GM10847 (cell line): ENCODE measurements around the gene NREP.

Experiments
- POLR2A ChIP-seq: IDR thresholded peaks from 2 replicates; pipeline ENCODE4 v1.6.1; 2011; ENCODE audit not compliant: insufficient read length; ENCODE audit errors: extremely low read depth

NREP gene, protein sequence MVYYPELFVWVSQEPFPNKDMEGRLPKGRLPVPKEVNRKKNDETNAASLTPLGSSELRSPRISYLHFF

DNA sequence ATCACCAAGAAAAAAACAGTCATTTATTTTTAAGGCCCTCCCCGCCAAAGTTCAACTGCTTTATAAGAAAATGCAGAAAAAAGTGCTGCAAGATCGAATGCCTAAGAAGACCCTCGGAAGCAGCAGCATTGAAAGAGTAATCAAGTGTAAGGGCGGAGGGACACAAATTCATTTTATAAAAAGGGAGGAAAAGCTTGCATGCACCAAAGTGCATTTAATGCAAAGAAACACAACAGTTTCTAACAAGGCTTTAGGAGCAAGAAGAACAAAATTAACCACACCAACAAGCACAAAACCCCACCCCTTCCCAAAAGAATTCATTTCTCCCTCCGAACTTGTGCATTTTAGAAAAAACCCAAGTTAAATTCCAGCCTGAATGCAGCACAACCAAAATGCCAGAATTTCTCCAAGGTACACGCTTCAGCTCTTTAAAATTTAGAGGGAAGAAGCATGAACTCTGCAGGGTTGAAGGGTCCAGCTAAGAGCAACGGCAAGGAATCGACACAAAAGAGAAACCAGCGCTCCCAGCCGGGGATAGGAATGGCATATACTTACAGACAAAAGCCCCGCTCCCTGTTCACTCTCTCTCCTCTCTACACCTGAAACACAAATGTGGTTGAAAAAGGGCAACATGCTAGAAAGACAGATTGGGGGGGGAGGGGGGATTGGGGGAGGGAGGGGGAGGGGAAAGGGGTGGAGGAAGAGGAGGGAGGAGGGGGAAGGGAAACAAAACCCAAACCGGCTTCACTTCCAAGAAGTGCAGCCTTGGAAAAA is at the start of gene NREP:
Gene NREP, minus strand, starts transcription at position 614 of the 774 bp plus-strand sequence. CDS start 1,422 bp downstream, outside the sequence.
- TF ChIP-seq POLR2A, result no peak

DNA sequence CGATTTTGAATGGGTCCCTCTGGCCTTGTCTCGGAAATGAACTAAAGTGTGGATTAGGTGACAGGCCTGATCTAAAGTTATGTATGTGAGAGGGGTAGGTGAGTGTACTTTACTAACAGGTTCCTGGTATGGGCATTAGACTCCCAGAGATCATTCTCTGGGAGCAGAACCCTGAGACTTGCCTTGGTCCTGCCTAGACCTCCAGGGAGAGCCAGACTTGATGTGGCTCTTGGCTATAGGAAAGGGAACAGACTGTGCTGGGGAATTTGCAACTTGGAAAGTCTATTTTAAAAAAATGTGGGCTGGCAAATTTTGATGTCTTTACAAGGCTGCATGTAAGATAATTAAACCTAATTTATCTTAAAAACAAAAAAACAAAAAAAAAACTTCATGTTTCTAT is 49.8 kb upstream of the NREP start:
- TF ChIP-seq POLR2A, result no peak

DNA sequence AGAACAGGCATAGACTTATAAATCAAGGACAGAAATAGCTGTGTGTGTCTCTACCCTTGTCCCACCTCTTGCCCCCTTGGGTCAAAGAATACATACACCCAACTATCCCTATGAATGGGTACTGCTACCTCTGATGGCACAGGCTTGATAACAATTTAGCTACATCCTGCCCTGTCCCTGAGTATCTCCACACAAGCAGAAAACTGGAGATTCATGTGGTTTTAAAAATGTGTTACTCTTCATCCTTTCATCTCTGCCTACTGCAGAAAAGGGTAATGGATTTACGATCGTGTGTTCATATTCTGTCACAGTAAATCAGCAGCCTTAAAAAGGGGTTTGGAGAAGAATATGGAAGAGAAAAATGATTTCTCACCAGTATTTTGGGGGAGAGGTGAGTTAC is 49.2 kb upstream of the NREP start:
- TF ChIP-seq POLR2A, result no peak

DNA sequence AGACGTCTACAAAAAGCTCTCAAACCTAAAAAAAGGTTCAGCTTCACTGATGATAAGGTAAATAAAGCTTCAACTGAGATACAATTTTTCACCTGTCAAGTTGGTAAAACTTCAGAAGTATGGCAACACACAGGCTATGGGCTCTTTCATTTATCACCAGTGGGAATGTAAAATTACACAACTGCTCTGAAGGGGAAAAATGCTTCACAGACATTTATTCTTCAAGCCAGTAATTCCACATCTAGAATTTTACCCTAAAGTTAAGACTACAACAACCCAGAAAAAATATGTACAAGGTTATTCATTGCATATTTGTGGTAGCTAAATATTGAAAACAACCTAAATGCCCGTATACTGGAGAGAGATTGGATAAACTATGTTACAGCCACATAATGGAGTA is 48.1 kb upstream of the NREP start:
- TF ChIP-seq POLR2A, result no peak

DNA sequence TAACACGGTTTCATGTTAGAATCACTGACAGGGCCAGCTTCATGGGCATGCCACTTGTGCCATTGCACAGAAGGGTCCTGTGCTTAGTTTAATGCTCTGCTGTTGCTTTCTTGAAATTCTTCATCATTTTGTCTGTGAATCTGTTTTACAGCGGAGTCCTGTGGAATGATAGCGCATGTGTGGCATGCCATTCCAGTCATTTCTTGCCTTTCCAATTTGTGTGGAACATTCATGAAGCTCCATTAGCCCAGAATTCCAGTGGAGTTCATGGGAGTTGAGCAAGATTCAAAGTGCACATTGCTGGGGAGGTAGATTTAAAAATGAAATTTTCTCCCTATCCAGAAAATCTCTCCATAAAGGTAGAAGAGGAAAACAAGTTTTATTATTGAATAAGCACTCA is 43.4 kb upstream of the NREP start:
- no peak for TF ChIP-seq POLR2A

DNA sequence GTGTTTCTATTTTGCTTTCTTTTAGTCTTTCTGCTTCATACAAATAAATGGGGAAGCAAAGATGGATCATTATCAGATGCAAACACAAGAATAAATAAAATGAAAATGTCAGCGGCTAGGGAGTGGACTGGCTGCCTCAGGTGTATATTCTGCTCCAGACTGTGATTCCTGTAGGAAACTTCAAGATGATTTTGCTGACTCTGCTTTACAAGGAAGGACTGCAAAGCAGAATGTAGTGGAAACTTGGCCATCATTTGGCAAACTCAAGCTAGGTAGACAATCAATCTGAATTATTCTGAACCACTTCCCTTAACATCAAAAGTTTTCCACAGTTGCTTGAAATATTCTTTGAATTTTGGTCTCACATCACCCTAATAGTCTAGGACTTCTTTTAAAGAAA is 38.1 kb upstream of the NREP start:
- no peak for TF ChIP-seq POLR2A

DNA sequence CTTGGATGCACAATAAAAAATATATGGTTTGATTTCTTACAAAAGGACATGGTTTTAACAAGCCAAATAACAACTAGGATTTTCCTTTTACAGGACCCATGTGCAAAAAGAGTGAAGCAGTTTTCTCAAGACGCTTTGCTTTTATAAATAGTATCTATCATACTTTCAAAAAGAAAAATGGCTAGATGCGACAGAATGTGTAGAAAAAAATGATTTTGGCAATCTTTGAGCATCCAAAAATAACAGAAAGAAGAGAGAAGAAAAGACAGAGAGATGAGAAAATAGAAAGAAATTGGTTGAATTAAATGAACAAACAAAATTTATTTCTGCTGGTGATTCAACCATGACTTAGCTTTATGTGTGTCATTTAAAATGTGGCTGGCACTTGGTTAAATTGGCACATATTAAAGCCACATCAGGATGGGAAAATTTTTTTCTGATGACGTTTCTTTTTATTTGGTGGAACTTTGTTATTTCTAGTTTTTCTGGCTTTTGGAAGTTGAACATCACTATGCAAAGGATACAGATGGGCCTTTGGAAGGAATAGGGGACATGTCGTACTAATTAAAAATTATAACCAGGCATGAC is 35.6 kb upstream of the NREP start:
- no peak for TF ChIP-seq POLR2A

DNA sequence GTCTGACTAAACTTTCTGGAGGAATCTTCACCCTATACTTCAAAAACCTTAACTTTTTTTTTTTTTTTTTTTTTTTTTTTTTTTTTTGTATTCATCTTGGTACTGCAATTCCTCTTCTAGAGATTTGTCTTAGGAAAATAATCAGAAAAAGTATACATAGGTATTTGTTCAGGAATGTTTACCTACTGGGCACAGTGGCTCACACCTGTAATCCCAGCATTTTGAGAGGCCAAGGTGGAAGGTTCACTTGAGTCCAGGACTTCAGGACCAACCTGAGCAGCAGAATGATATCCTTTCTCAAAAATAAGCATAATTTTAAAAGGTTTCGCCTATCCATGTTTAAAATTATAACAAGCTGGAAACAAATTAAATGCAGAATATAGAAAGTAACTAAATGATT is 33.3 kb upstream of the NREP start:
- no peak for TF ChIP-seq POLR2A

DNA sequence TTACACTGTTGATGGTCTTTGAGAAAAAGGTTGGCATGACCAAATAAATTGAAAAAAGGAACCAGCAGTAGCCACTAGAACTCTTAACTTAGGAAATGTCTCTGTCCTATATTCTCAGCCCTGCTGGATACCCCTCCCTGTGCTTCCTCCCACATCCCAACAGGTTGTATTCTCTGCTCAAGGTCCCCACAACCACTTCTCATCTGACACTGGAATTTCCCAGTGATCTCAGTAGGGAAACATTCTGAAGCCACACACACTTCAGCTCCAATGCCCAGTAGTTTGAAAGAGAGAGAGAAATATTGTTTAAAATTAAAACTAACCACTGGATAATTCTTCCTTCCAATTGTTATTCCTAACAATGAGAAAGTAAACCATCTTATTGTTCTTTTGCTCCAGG is 30.0 kb upstream of the NREP start:
- no peak for TF ChIP-seq POLR2A

DNA sequence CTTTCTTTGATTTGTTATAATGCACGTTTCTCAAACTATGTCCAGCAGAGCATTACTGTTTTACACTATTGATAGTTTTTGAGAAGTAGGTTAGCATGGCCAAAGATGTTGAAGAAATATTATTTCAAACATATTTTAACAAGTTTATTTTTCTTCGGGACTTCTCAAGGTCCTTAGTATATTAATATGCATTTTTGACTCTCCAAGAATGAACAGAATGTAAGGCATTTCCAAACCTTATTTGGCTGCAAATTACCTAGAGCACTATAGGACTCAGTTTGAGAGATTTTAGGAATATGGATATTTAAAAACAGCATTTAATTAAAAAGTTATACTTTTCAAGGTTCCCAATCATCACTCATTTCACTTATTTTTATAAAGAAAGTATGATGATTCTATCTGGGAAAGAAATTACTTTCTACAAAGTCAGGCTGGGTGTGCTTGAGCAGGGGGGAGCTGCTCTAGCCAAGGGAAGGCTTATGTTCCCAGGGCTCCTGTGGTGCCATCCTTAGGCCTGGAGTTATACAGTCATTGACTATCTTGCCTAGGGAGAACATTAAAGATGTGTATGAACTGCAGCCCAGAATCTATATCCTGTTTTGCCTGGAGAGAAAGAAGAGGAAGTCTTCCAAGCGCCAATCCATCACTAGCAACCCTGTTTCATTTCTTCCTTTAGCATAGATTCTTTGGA is 27.6 kb upstream of the NREP start:
- TF ChIP-seq POLR2A, result no peak

DNA sequence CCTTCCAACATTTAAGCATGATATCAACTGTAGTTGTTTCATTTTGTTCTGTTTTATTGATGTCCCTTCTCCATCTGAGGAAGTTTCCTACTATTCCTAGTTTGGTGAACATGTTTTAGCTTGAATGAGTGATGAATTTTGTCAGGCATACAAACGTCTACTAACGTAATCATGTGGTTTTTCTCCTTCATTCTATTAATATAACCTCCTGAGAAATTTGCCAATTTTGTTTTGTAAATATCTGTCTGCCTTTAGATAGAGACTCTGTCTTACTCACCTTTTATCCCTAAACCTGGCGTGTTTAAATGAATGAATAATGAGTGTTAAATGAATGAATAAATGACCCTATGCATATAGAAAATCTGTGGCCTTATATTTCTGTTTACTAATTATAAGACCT is 26.5 kb upstream of the NREP start:
- TF ChIP-seq POLR2A, result no peak

DNA sequence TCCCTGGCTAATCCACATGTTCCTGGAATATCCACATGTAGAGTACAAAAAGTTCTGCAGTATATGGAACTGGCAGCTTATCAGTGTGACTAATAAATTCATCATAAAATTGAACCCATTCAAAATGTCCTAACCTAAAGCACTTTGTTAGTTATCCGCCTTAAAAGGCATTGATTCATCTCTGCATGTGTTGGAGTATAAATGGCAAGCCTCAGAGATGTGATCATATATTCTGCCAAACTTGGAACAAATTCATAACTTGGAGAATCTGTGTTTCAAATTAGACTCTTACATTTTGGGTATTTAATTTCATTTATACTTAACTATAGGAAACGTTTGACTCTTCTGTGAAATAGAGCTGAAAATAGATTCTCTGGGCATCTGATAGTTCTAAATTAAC is 25.2 kb upstream of the NREP start:
- TF ChIP-seq POLR2A, result no peak

DNA sequence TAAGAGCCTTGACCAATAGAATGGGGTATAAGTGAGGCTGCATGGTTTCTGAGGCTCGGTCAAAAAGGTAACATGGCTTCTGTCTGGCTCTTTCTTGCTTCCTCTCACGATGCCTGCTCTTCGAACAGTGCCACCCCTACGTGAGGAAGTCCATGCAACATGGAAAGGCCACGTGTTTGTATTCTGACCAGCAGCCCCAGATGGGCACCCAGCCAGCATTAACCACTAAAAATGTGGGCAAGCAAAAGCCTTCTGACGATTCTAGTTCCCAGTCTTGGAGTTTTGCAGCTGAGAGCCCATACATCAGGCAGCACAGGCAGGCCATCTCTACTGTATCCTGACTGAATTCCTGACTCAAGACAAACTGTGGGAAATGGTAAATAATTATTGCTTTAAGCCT is 24.2 kb upstream of the NREP start:
- TF ChIP-seq POLR2A, result no peak

DNA sequence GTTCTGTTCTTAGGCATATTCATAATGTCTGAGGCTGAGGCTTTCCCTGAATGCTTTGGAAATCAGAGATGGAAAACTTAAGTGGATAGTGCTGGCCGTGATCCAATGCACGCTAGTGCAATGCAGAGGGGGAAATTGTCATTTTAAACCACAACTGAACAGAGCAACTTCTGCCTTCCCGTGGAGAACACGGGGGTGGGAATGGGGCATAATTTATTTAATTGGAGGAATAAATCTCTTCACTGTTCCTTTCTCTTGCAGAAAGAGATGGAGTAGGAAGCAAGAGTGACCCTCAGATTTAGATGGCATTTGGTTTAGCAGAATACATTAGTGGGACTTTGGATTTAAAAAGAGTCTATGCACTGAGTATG is 22.9 kb upstream of the NREP start:
- TF ChIP-seq POLR2A, result no peak

DNA sequence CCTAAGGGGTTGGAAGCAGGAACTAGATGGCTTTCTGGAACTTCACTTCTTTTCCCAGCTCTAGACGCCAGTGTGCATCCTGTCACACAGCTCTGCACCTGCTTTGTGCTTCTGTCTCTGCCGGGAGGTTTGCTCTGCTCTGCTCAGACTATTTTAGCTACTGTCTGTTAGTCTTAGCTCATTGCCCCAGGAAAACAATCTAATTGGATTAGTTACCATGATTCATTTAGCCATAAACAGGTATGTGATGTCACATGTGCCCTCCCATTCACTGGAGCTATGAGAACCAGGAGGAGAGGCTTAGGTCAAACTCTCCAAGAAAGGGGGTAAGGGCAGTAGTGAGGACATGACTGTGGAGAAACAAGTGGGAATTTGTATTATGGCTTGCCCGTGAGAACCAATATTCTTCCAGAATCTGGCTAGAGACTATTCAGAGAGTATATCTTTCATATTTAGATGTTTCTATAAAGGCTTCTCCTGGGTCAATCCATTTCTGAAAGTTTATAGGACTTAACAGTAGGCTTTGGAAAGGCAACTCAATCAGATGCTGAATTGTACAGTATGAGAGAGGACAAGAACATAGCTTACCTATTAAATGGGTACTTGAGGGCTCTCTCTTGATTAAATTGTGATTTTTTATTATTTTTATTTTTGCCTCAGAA is 22.4 kb upstream of the NREP start:
- TF ChIP-seq POLR2A, result no peak
